GM19035 (cell line): ENCODE measurements around the gene TNKS2.

Experiments used
- ATAC-seq: cut with Tn5 transposase; IDR thresholded peaks from one replicate; pipeline ENCODE4 v1.9.1; 2021; ENCODE audit not compliant: unreplicated experiment

TNKS2 gene

GRCh38 chr10:91907914-91908336, 109.7 kb downstream of the TNKS2 start:
- peak; percentile 16 for ATAC-seq

- ATAC-seq = peak; percentile 91
Observed at GRCh38 chr10:91908337-91909116, 110.3 kb downstream of the TNKS2 start.

GRCh38 chr10:91909117-91909677, 111.0 kb downstream of the TNKS2 start, which contains the start of gene FGFBP3:
Gene FGFBP3 (minus strand): TSS chr10:91909486. CDS start chr10:91908969, 517 bp downstream.
- ATAC-seq = no peak

DNA sequence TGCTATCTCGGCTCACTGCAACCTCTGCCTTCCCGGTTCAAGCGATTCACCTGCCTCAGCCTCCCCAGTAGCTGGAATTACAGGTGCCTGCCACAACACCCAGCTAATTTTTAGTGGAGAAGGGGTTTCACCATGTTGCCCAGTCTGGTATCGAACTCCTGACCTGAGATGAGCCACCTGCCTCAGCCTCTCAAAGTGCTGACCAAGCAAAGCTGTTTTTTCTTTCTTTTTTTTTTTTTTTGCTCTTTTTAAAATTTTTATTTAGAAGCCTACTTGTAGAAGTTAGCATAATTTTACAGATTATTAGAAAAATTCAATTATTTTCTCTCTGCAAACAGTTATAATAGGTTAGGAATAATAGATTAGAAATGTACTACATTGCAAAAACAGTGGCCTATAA, 112.2 kb downstream of the TNKS2 start:
- ATAC-seq = no peak
